IMR-90 (cell line): ENCODE measurements around the gene AZGP1. TPM values are rescaled to one million over a fixed set of nuclear protein-coding genes. Genes with fewer than 3 reads are reported as not detected.

Experiments used
- ATAC-seq: fragments of 200-7000 bp; cut with Tn5 transposase; 2 replicates; pipeline ENCODE4 v1.9.1; 2020; ENCODE audit warnings: low read depth, mild to moderate bottlenecking, moderate library complexity
- BruUV-seq: library from RNA; stranded (reverse); fragments of 400-500 nt; replicated peaks from 2 replicates; lab custom pipeline; 2021; lab: Mats Ljungman, UMichigan
- CTCF ChIA-PET: fragments of 300-600 bp; formaldehyde crosslinking; extraction: SDS; loops from one replicate; lab custom pipeline; 2021; ENCODE audit warnings: antibody characterized with exemption; lab: Yijun Ruan, JAX
- POLR2A ChIA-PET: fragments of 300-600 bp; sonication (Branson Sonifier 250); formaldehyde crosslinking; loops from one replicate; lab custom pipeline; 2022; ENCODE audit warnings: antibody characterized with exemption; ENCODE audit not compliant: unreplicated experiment; lab: Charles Lee
- DNase-seq: peaks from one replicate; pipeline ENCODE4 v3.0.0; 2013
- H2AFZ ChIP-seq: replicated peaks from 2 replicates; pipeline ENCODE3; 2013; ENCODE audit warnings: low read length, mild to moderate bottlenecking; ENCODE audit not compliant: poor library complexity
- H2AK5ac ChIP-seq: 2 replicates; pipeline ENCODE4 v1.6.1; 2013; ENCODE audit warnings: low read depth, low read length, inconsistent platforms
- H2AK9ac ChIP-seq: replicated peaks from 2 replicates; pipeline ENCODE3; 2013; ENCODE audit warnings: mild to moderate bottlenecking, low read depth, low read length, moderate library complexity; ENCODE audit not compliant: poor library complexity
- H2BK120ac ChIP-seq: 2 replicates; pipeline ENCODE4 v1.6.1; 2013; ENCODE audit warnings: low read depth, low read length, inconsistent platforms
- H2BK15ac ChIP-seq: 3 replicates; pipeline ENCODE4 v1.6.1; 2013; ENCODE audit warnings: low read depth, low read length, inconsistent platforms
- H2BK20ac ChIP-seq: 2 replicates; pipeline ENCODE4 v1.6.1; 2013; ENCODE audit warnings: low read depth, mild to moderate bottlenecking, inconsistent platforms, low read length, moderate library complexity
- H2BK5ac ChIP-seq: 2 replicates; pipeline ENCODE4 v1.6.1; 2013; ENCODE audit warnings: mild to moderate bottlenecking, low read depth, low read length, inconsistent platforms; ENCODE audit not compliant: poor library complexity, severe bottlenecking
- H3K14ac ChIP-seq: replicated peaks from 2 replicates; pipeline ENCODE4 v1.6.1; 2013; ENCODE audit warnings: low read depth, low read length, inconsistent platforms
- H3K18ac ChIP-seq: 2 replicates; pipeline ENCODE4 v1.6.1; 2013; ENCODE audit warnings: low read depth, low read length, control low read depth
- H3K23ac ChIP-seq: 2 replicates; pipeline ENCODE4 v1.6.1; 2013; ENCODE audit warnings: low read depth, low read length, inconsistent platforms
- H3K27ac ChIP-seq: 2 replicates; pipeline ENCODE4 v1.5.1; 2013; ENCODE audit warnings: mild to moderate bottlenecking, control low read depth, low read length; ENCODE audit not compliant: insufficient read depth
- H3K27me3 ChIP-seq: 2 replicates; pipeline ENCODE4 v1.6.1; 2013; ENCODE audit warnings: low read length; ENCODE audit not compliant: control insufficient read depth, insufficient read depth
- H3K36me3 ChIP-seq: 2 replicates; pipeline ENCODE4 v1.6.1; 2013; ENCODE audit warnings: low read length, mixed read lengths; ENCODE audit not compliant: control insufficient read depth, insufficient read depth
- H3K4ac ChIP-seq: 2 replicates; pipeline ENCODE4 v1.6.1; 2013; ENCODE audit warnings: low read depth, low read length, inconsistent platforms
- H3K4me1 ChIP-seq: 2 replicates; pipeline ENCODE4 v1.6.1; 2013; ENCODE audit warnings: low read length, mixed read lengths; ENCODE audit not compliant: control insufficient read depth, insufficient read depth
- H3K4me2 ChIP-seq: 2 replicates; pipeline ENCODE4 v1.6.1; 2013; ENCODE audit warnings: low read depth, mild to moderate bottlenecking, control low read depth, low read length, moderate library complexity
- H3K4me3 ChIP-seq: 2 replicates; pipeline ENCODE4 v1.5.1; 2013; ENCODE audit warnings: low read depth, mild to moderate bottlenecking, control low read depth, low read length, moderate library complexity; ENCODE audit not compliant: insufficient read depth
- H3K56ac ChIP-seq: 2 replicates; pipeline ENCODE4 v1.6.1; 2013; ENCODE audit warnings: low read length, inconsistent platforms; ENCODE audit not compliant: insufficient read depth; ENCODE audit errors: extremely low read depth
- H3K79me1 ChIP-seq, 2 experiments: 2 replicates each; pipeline ENCODE4 v1.6.1; 2013; ENCODE audit warnings: low read length in 2 of 2, inconsistent platforms in 1 of 2, low read depth in 1 of 2
- H3K9ac ChIP-seq: 2 replicates; pipeline ENCODE4 v1.6.1; 2013; ENCODE audit warnings: low read depth, low read length, control low read depth
- H3K9me1 ChIP-seq: 2 replicates; pipeline ENCODE4 v1.6.1; 2013; ENCODE audit warnings: low read length, inconsistent platforms; ENCODE audit not compliant: insufficient read depth
- H3K9me3 ChIP-seq: 2 replicates; pipeline ENCODE4 v1.6.1; 2013; ENCODE audit warnings: low read length; ENCODE audit not compliant: control insufficient read depth, insufficient read depth
- H4K20me1 ChIP-seq: 2 replicates; pipeline ENCODE4 v1.6.1; 2013; ENCODE audit warnings: low read length, inconsistent platforms; ENCODE audit not compliant: insufficient read depth
- H4K5ac ChIP-seq: 2 replicates; pipeline ENCODE4 v1.6.1; 2013; ENCODE audit warnings: mild to moderate bottlenecking, low read depth, low read length, control low read depth
- H4K8ac ChIP-seq, 2 experiments: 2 replicates each; pipeline ENCODE4 v1.6.1; 2013; ENCODE audit warnings: low read depth in 2 of 2, low read length in 2 of 2, control low read depth in 1 of 2, inconsistent platforms in 1 of 2
- H4K91ac ChIP-seq: 2 replicates; pipeline ENCODE4 v1.6.1; 2013; ENCODE audit warnings: low read depth, low read length, inconsistent platforms; ENCODE audit not compliant: insufficient read depth
- CEBPB ChIP-seq: IDR thresholded peaks from 2 replicates; pipeline ENCODE4 v1.6.1; 2012; ENCODE audit warnings: low read depth, low read length, improper control_type of control experiment
- CTCF ChIP-seq: conservative IDR thresholded peaks from 2 replicates; pipeline ENCODE4 v1.5.1; 2012; ENCODE audit warnings: mild to moderate bottlenecking, low read depth, low read length, improper control_type of control experiment
- ELK1 ChIP-seq: fragments of 150-350 bp; IDR thresholded peaks from 2 replicates; pipeline ENCODE4 v1.6.1; 2016; ENCODE audit warnings: low read depth, mild to moderate bottlenecking, low read length, moderate library complexity, borderline replicate concordance
- MAZ ChIP-seq: IDR thresholded peaks from 2 replicates; pipeline ENCODE4 v1.6.1; 2012; ENCODE audit warnings: low read depth, mild to moderate bottlenecking, low read length, improper control_type of control experiment, moderate library complexity, borderline replicate concordance
- NFE2L2 ChIP-seq: fragments of 150-350 bp; IDR thresholded peaks from 2 replicates; pipeline ENCODE4 v1.6.1; 2016; ENCODE audit warnings: low read depth, mild to moderate bottlenecking, low read length
- POLR2A ChIP-seq: IDR thresholded peaks from 2 replicates; pipeline ENCODE4 v1.6.1; 2012; ENCODE audit warnings: mild to moderate bottlenecking, low read depth, low read length
- RCOR1 ChIP-seq: IDR thresholded peaks from 2 replicates; pipeline ENCODE4 v1.6.1; 2012; ENCODE audit warnings: mild to moderate bottlenecking, low read length, improper control_type of control experiment; ENCODE audit not compliant: insufficient replicate concordance
- RFX5 ChIP-seq: IDR thresholded peaks from 2 replicates; pipeline ENCODE4 v1.8.0; 2012; ENCODE audit warnings: low read depth, mild to moderate bottlenecking, low read length, moderate library complexity
- WGBS, 2 experiments: methylation state at CpG; one replicate each; pipeline versions ENCODE4 v1.1.5 to v1.1.7; 2013; ENCODE audit warnings: missing lambda C conversion rate in 2 of 2; ENCODE audit not compliant: insufficient read length in 1 of 2; ENCODE audit errors: extremely low coverage in 2 of 2; 5-methylcytosine and 5-hydroxymethylcytosine counted together
- dilution Hi-C: fragments of 300-500 bp; cut with HindIII; formaldehyde crosslinking; loops from one replicate; pipeline ENCODE4 v1.14.3; 2018; ENCODE audit warnings: low sequenced_read_pairs; ENCODE audit not compliant: unreplicated experiment
- in situ Hi-C: fragments of 300-500 bp; cut with MboI; formaldehyde crosslinking; loops from 3 replicates; pipeline ENCODE4 v1.14.3; 2019; ENCODE audit warnings: low sequenced_read_pairs, inconsistent platforms, mixed read lengths
- intact Hi-C: fragments of 100-400 bp; cut with micrococcal nuclease; formaldehyde crosslinking; loops from 2 replicates; pipeline ENCODE4 v1.10.0; 2022
- polyA plus RNA-seq, 3 experiments: library from polyadenylated mRNA; depleted of rRNA; stranded (reverse); fragments of >200 nt; gene quantifications; 2 replicates each; pipeline ENCODE4 v1.2.3, GENCODE V29; 2012; ENCODE audit warnings: low replicate concordance in 1 of 3
- total RNA-seq: library from RNA; depleted of rRNA; stranded (reverse); fragments of >200 nt; gene quantifications from 2 replicates; pipeline ENCODE4 v1.2.3, GENCODE V29; 2012

AZGP1 gene
- total and polyA plus RNA-seq, 2 of the 4 experiments (the other 2 are of a cell fraction) = not detected

- H4K5ac ChIP-seq = no peak overlapping the region
- POLR2A ChIA-PET = interaction anchor here (0.5 kb wide), 1 partner anchor 34 kb away, joined by 6 read pairs; no protein-coding TSS in a partner anchor
These were observed 46.1 kb downstream of the AZGP1 start for GRCh38 chr7:99929730-99930053.

More at GRCh38 chr7:99929730-99930053, 46.1 kb downstream of the AZGP1 start:
- H3K9ac ChIP-seq = 0 out of 2 replicates have a peak overlapping the region, but pooled peaks have one; percentile 32
- intact Hi-C loops (loop anchor here (10.0 kb wide), 1 partner anchor 125 kb away; no protein-coding TSS in a partner anchor), in situ Hi-C loops (no loop called here), dilution Hi-C loops (no loop called here)
- no peak overlapping the region for H2BK5ac ChIP-seq
- no peak overlapping the region; the same call in 1 of the 2 replicates for H3K56ac ChIP-seq
- H4K8ac ChIP-seq = no peak overlapping the region
- BruUV-seq = no TSS peak
- H3K4me2 ChIP-seq = peak overlapping the region; percentile 56
- H3K14ac ChIP-seq = 0 out of 2 replicates have a peak overlapping the region, but pooled peaks have one; percentile 35
- DNase-seq = no peak
- H3K79me1 ChIP-seq = no peaks in the 10 kb centered on the region
- H4K20me1 ChIP-seq = no peaks in the 10 kb centered on the region
- H2BK15ac ChIP-seq = no peak overlapping the region
- no peak overlapping the region for H2AK9ac ChIP-seq
- H3K9me3 ChIP-seq = no peaks in the 10 kb centered on the region
- no peak; the same call in 1 of the 2 replicates for ATAC-seq
- H2BK20ac ChIP-seq = no peak overlapping the region
- no peak overlapping the region for H3K27ac ChIP-seq
- peaks cover 26% of the 10 kb centered on the region for H3K27me3 ChIP-seq
- WGBS, 2 experiments = no CpG with 5 or more reads among the region's 2 CpGs
- H3K9me1 ChIP-seq = no peaks in the 10 kb centered on the region
- CTCF ChIA-PET = interaction anchor here (1.4 kb wide), 1 partner anchor 8 kb away, joined by 5 read pairs; no protein-coding TSS in a partner anchor
- H3K23ac ChIP-seq = no peak overlapping the region
- no peaks in the 10 kb centered on the region for H3K36me3 ChIP-seq
- no peak overlapping the region for H2BK120ac ChIP-seq
- H2AFZ ChIP-seq = peak overlapping the region; percentile 61
- no peak overlapping the region for H3K18ac ChIP-seq
- H3K4ac ChIP-seq = no peak overlapping the region
- H4K91ac ChIP-seq = no peak overlapping the region
- TF ChIP-seq RCOR1 (no peak), ELK1 (no peak), CEBPB (no peak), POLR2A (no peak), NFE2L2 (no peak), RFX5 (no peak), CTCF (no peak), MAZ (no peak)
- no peak overlapping the region for H2AK5ac ChIP-seq
- no peak overlapping the region for H3K4me3 ChIP-seq
- H3K4me1 ChIP-seq = no peaks in the 10 kb centered on the region
